ENCODE results near the gene TSPAN13. TPM values are rescaled to one million over a fixed set of nuclear protein-coding genes. Genes with fewer than 3 reads are reported as not detected.

The TSPAN13 gene
- total RNA-seq, 2 donors from 2014 or later, result 5.1 to 9.7 TPM

- Histone ChIP-seq H3K36me3 (no peaks in the 10 kb centered on the region), H3K4me1 (no peaks in the 10 kb centered on the region), H3K4me3 (no peak overlapping the region), H3K27ac (no peak overlapping the region), H3K9me3 (no peaks in the 10 kb centered on the region), H3K27me3 (no peaks in the 10 kb centered on the region)
- no peak for TF ChIP-seq CTCF (IDR thresholded peaks at IDR 0.05)
- DNase-seq (ENCODE audit: low spot score), result no peak
Measured at GRCh38 chr7:16774986-16775385, 21.4 kb downstream of the TSPAN13 start.

- Histone ChIP-seq H3K27me3 (no peaks in the 10 kb centered on the region), H3K4me3 (no peak overlapping the region), H3K9me3 (no peaks in the 10 kb centered on the region), H3K36me3 (no peaks in the 10 kb centered on the region), H3K4me1 (no peaks in the 10 kb centered on the region), H3K27ac (no peak overlapping the region)
- no peak for DNase-seq (ENCODE audit: low spot score)
- TF ChIP-seq CTCF (IDR thresholded peaks at IDR 0.05), result no peak
Measured at GRCh38 chr7:16776053-16776452, 22.5 kb downstream of the TSPAN13 start.

- no peak for TF ChIP-seq CTCF (IDR thresholded peaks at IDR 0.05)
- Histone ChIP-seq H3K27ac (no peak overlapping the region), H3K36me3 (no peaks in the 10 kb centered on the region), H3K4me3 (no peak overlapping the region), H3K27me3 (no peaks in the 10 kb centered on the region), H3K9me3 (no peaks in the 10 kb centered on the region), H3K4me1 (no peaks in the 10 kb centered on the region)
- no peak for DNase-seq (ENCODE audit: low spot score)
Measured at GRCh38 chr7:16778476-16778875, 24.9 kb downstream of the TSPAN13 start.

GRCh38 chr7:16779051-16779450, 25.5 kb downstream of the TSPAN13 start:
- Histone ChIP-seq H3K27me3 (no peaks in the 10 kb centered on the region), H3K4me1 (no peaks in the 10 kb centered on the region), H3K4me3 (no peak overlapping the region), H3K9me3 (no peaks in the 10 kb centered on the region), H3K36me3 (no peaks in the 10 kb centered on the region), H3K27ac (no peak overlapping the region)
- no peak for DNase-seq (ENCODE audit: low spot score)
- TF ChIP-seq CTCF (IDR thresholded peaks at IDR 0.05), result no peak

- Histone ChIP-seq H3K36me3 (no peaks in the 10 kb centered on the region), H3K9me3 (no peaks in the 10 kb centered on the region), H3K27me3 (no peaks in the 10 kb centered on the region), H3K27ac (no peak overlapping the region), H3K4me3 (no peak overlapping the region), H3K4me1 (no peaks in the 10 kb centered on the region)
- DNase-seq (ENCODE audit: low spot score), result no peak
- no peak for TF ChIP-seq CTCF (IDR thresholded peaks at IDR 0.05)
Measured at GRCh38 chr7:16780596-16780995, 27.0 kb downstream of the TSPAN13 start.

GRCh38 chr7:16785321-16785720, 31.8 kb downstream of the TSPAN13 start:
- Histone ChIP-seq H3K4me1 (no peaks in the 10 kb centered on the region), H3K27ac (no peak overlapping the region), H3K9me3 (no peaks in the 10 kb centered on the region), H3K27me3 (no peaks in the 10 kb centered on the region), H3K36me3 (no peaks in the 10 kb centered on the region), H3K4me3 (no peak overlapping the region)
- no peak for DNase-seq (ENCODE audit: low spot score)
- no peak for TF ChIP-seq CTCF (IDR thresholded peaks at IDR 0.05)
